Peyer's patch (tissue), 4 donors: Measurements from ENCODE around the gene ZG16B. TPM values are rescaled to one million over a fixed set of nuclear protein-coding genes. Genes with fewer than 3 reads are reported as not detected.

Experiments used
- DNase-seq, 3 donors: peaks; one replicate each; pipeline ENCODE4 v3.0.0-alpha.2; 2017 to 2019
- H3K27ac ChIP-seq, 4 donors: fragments of 200-600 bp; sonication (generic); one replicate each; pipeline ENCODE4 v1.5.1; 2016 to 2019
- H3K27me3 ChIP-seq, 2 donors: fragments of 200-600 bp; sonication (generic); one replicate each; pipeline ENCODE4 v1.5.1; 2019
- H3K36me3 ChIP-seq, 3 donors: fragments of 200-600 bp; sonication (generic); one replicate each; pipeline ENCODE4 v1.5.1; 2016 to 2019
- H3K4me1 ChIP-seq, 4 donors: fragments of 200-600 bp; sonication (generic); one replicate each; pipeline ENCODE4 v1.5.1; 2016 to 2019
- H3K4me3 ChIP-seq, 4 donors: fragments of 200-600 bp; sonication (generic); 1 replicate in 3 of 4; 2 replicates in 1 of 4; pipeline ENCODE4 v1.5.1; 2016 to 2019; ENCODE audit warnings: mild to moderate bottlenecking in 1 of 4
- H3K9me3 ChIP-seq, 4 donors: fragments of 200-600 bp; sonication (generic); one replicate each; pipeline ENCODE4 v1.5.1; 2016 to 2019; ENCODE audit warnings: mild to moderate bottlenecking in 1 of 4
- POLR2A ChIP-seq, 2 donors: fragments of 450-650 bp; IDR thresholded peaks; one replicate each; pipeline ENCODE4 v1.5.1; 2017; ENCODE audit warnings: antibody characterized with exemption in 2 of 2, mild to moderate bottlenecking in 2 of 2, moderate library complexity in 2 of 2
- total RNA-seq, 4 donors: library from RNA; depleted of rRNA; stranded (reverse); fragments of >200 nt; gene quantifications; one replicate each; pipeline ENCODE4 v1.1.0, GENCODE V29; 2016
- TF ChIP-seq, protein P1 (sequence below), 6 experiments: fragments of 450-650 bp in 4 of 6; fragments of 200-600 bp in 2 of 6; sonication (generic) in 1 of 6; IDR thresholded peaks; one replicate each; pipeline ENCODE4 v1.5.1; 2017 to 2019; ENCODE audit warnings: antibody characterized with exemption in 6 of 6, mild to moderate bottlenecking in 3 of 6, moderate library complexity in 1 of 6

The ZG16B gene
- total RNA-seq, 4 donors from 2014 or later = 2.5 to 13.0 (median 5.5) TPM

GRCh38 chr16:2824626-2825025 is 5.5 kb upstream of the ZG16B start:
- Histone ChIP-seq H3K27ac (no peak overlapping the region), H3K9me3 (no peaks in the 10 kb centered on the region), H3K4me3 (no peak overlapping the region), H3K27me3 (no peaks in the 10 kb centered on the region), H3K4me1 (no peaks in the 10 kb centered on the region), H3K36me3 (no peaks in the 10 kb centered on the region)
- peak in 1 of 3 donors; percentile 19 for DNase-seq
- TF ChIP-seq, protein P1, sequence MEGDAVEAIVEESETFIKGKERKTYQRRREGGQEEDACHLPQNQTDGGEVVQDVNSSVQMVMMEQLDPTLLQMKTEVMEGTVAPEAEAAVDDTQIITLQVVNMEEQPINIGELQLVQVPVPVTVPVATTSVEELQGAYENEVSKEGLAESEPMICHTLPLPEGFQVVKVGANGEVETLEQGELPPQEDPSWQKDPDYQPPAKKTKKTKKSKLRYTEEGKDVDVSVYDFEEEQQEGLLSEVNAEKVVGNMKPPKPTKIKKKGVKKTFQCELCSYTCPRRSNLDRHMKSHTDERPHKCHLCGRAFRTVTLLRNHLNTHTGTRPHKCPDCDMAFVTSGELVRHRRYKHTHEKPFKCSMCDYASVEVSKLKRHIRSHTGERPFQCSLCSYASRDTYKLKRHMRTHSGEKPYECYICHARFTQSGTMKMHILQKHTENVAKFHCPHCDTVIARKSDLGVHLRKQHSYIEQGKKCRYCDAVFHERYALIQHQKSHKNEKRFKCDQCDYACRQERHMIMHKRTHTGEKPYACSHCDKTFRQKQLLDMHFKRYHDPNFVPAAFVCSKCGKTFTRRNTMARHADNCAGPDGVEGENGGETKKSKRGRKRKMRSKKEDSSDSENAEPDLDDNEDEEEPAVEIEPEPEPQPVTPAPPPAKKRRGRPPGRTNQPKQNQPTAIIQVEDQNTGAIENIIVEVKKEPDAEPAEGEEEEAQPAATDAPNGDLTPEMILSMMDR (IDR thresholded peaks at IDR 0.05) = no peak
- TF ChIP-seq POLR2A (IDR thresholded peaks at IDR 0.05) = no peak

DNA sequence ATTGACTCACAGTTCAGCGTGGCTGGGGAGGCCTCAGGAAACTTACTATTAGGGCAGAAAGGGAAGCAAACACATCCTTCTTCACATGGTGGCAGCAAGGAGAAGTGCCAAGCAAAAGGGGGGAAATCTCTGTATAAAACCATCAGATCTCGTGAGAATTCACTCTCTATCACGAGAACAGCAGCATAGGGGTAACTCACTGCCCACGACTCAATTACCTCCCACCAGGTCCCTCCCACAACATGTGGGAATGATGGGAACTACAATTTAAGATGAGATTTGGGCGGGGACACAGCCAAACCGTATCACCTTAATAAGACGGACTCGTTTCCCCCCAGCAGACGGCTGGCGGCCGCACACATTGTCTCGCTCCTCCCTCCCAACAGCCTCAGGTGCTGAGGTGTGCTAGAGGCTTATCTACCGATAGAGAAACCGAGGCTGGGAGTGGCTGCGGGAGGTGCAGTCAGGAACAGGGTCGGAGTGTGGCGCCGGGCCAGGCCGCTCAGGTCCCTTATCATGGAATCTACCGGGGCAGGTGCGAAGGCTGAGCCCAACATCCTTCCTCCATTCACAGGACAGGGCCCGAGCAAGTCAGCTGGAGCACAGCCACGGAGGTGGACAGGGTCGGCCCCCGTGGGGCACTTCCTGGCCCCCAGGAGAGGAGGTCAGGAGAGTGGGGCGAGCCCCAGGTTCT is 4.9 kb upstream of the ZG16B start:
- peak in 1 of 3 donors; percentile 35 for DNase-seq

GRCh38 chr16:2825906-2826305 is 4.2 kb upstream of the ZG16B start:
- no peak for TF ChIP-seq POLR2A (IDR thresholded peaks at IDR 0.05)
- TF ChIP-seq, protein P1 (IDR thresholded peaks at IDR 0.05) = no peak
- DNase-seq = peak in 1 of 3 donors; percentile 35
- H3K4me1 ChIP-seq = no peaks in the 10 kb centered on the region
- H3K9me3 ChIP-seq = no peaks in the 10 kb centered on the region
- no peak overlapping the region for H3K27ac ChIP-seq
- H3K36me3 ChIP-seq = no peaks in the 10 kb centered on the region
- no peaks in the 10 kb centered on the region for H3K27me3 ChIP-seq
- H3K4me3 ChIP-seq = no peak overlapping the region

More for the DNA sequence above, 4.9 kb upstream of the ZG16B start:
- Histone ChIP-seq H3K9me3 (no peaks in the 10 kb centered on the region), H3K4me3 (no peak overlapping the region), H3K4me1 (no peaks in the 10 kb centered on the region), H3K27ac (no peak overlapping the region), H3K27me3 (no peaks in the 10 kb centered on the region), H3K36me3 (no peaks in the 10 kb centered on the region)
- TF ChIP-seq POLR2A (IDR thresholded peaks at IDR 0.05) = no peak
- TF ChIP-seq, protein P1 (IDR thresholded peaks at IDR 0.05) = no peak

DNA sequence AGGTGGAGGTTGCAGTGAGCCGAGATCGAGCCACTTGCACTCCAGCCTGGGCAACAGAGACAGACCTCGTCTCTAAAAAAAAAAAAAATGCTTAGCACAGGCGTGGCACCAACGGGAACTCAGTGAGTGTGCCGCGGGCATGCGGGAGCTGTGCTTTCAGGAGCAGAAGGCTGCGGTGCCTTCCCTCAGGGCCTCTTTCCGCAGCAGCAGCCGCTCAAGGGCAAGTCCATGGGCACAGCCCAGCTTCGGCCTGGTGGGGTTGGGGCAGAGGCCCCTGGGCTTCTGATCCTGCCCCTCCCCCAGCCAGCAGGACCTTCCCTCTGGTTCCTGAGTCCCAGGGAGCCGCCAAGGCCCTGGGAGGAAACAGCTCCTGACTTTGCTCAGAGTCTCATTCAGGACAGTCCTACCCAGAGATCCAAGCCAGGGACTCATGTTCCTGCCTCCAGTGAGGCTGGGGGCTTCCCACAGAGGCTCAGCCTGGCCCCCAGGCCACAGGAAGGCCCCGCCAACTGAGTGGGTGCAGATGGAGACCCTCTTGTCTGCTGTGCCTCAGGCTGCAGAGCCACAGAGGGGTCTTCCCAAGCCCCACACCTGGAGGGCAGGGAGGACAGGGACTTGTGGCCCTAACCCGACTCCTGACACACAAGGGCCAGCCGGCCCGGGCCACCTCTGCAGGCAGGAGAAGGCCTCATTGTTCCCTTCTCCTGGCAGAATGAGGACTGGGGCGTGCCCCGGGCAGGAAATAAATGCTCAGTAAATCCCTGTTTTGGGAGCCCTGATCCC is 3.3 kb upstream of the ZG16B start:
- Histone ChIP-seq H3K27me3 (no peaks in the 10 kb centered on the region), H3K4me3 (no peak overlapping the region), H3K9me3 (no peaks in the 10 kb centered on the region), H3K36me3 (no peaks in the 10 kb centered on the region), H3K4me1 (no peaks in the 10 kb centered on the region), H3K27ac (no peak overlapping the region)
- peak in 1 of 3 donors; percentile 39 for DNase-seq
- TF ChIP-seq, protein P1 (IDR thresholded peaks at IDR 0.05) = no peak
- TF ChIP-seq POLR2A (IDR thresholded peaks at IDR 0.05) = no peak

- no peak for TF ChIP-seq POLR2A (IDR thresholded peaks at IDR 0.05)
- TF ChIP-seq, protein P1 (IDR thresholded peaks at IDR 0.05) = no peak
- no peaks in the 10 kb centered on the region for H3K36me3 ChIP-seq
- peak in 1 of 3 donors; percentile 45 for DNase-seq
- H3K27me3 ChIP-seq = no peaks in the 10 kb centered on the region
- H3K9me3 ChIP-seq = no peaks in the 10 kb centered on the region
- no peaks in the 10 kb centered on the region for H3K4me1 ChIP-seq
- no peak overlapping the region for H3K4me3 ChIP-seq
- H3K27ac ChIP-seq = no peak overlapping the region
Measured at GRCh38 chr16:2827374-2827791, 2.7 kb upstream of the ZG16B start.
